ENCODE measurements around the gene CANT1. TPM values are rescaled to one million over a fixed set of nuclear protein-coding genes. Genes with fewer than 3 reads are reported as not detected.

The CANT1 gene
- total RNA-seq, 1 experiment from 2014 or later: 34.1 TPM

DNA sequence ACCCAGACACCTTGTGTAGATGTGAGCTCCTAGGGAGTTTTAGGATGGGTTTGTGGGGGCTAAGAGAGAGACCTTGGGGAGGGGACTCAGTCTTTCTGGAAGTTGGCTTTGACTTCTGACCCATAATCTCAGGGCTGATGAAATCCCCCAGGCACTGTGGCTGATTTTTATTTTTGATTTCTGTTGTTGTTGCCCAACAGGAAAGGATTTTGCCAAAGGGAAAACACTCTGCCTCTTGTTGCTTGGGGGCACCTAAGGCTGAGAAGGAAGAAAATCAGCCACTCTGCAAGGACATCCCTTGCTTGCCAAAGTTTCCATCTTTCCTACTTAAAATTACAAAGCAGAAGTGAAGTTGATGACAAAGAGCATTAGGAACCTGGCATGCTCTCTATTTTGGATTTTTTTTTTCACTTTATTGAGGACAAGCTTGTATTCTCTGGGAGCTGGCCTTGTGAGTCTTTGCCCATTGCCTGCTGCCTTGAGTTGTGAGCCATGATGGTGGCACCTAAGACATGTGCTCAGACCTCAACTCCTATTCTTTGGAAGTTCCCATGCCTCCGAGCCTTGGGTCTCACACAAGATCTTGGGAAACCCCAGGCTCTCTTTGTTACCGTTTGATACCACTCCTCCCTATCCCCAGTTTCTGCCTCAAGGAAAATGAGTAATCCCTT lies 11.2 kb upstream of the CANT1 start:
- DNase-seq (ENCODE audit: low spot score): no peak
- H3K9me3 Mint-ChIP-seq: peaks cover 18% of the 10 kb centered on the region
- TF ChIP-seq, protein P1, sequence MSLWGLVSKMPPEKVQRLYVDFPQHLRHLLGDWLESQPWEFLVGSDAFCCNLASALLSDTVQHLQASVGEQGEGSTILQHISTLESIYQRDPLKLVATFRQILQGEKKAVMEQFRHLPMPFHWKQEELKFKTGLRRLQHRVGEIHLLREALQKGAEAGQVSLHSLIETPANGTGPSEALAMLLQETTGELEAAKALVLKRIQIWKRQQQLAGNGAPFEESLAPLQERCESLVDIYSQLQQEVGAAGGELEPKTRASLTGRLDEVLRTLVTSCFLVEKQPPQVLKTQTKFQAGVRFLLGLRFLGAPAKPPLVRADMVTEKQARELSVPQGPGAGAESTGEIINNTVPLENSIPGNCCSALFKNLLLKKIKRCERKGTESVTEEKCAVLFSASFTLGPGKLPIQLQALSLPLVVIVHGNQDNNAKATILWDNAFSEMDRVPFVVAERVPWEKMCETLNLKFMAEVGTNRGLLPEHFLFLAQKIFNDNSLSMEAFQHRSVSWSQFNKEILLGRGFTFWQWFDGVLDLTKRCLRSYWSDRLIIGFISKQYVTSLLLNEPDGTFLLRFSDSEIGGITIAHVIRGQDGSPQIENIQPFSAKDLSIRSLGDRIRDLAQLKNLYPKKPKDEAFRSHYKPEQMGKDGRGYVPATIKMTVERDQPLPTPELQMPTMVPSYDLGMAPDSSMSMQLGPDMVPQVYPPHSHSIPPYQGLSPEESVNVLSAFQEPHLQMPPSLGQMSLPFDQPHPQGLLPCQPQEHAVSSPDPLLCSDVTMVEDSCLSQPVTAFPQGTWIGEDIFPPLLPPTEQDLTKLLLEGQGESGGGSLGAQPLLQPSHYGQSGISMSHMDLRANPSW (CRISPR knock-in tag; conservative IDR thresholded peaks at IDR 0.05; ENCODE audit: low read depth): no peak
- TF ChIP-seq MXD4 (CRISPR knock-in tag; IDR thresholded peaks at IDR 0.05; ENCODE audit: borderline replicate concordance) (no peak), ESRRA (CRISPR knock-in tag; IDR thresholded peaks at IDR 0.05; ENCODE audit: borderline replicate concordance) (no peak), PRRX2 (CRISPR knock-in tag; IDR thresholded peaks at IDR 0.05) (no peak), TCF7 (CRISPR knock-in tag; IDR thresholded peaks at IDR 0.05; ENCODE audit: low read depth) (no peak), ZNF671 (CRISPR knock-in tag; IDR thresholded peaks at IDR 0.05) (no peak), CBFB (CRISPR knock-in tag; IDR thresholded peaks at IDR 0.05; ENCODE audit: low read depth) (no peak), ZNF317 (CRISPR knock-in tag; IDR thresholded peaks at IDR 0.05; ENCODE audit: borderline replicate concordance, low read depth) (no peak), ETV6 (CRISPR knock-in tag; IDR thresholded peaks at IDR 0.05) (no peak), TEAD1 (CRISPR knock-in tag; IDR thresholded peaks at IDR 0.05) (no peak), RORB (CRISPR knock-in tag; IDR thresholded peaks at IDR 0.05) (no peak), JUN (CRISPR knock-in tag; IDR thresholded peaks at IDR 0.05) (no peak), ATF1 (CRISPR knock-in tag; IDR thresholded peaks at IDR 0.05) (no peak), ZNF121 (CRISPR knock-in tag; IDR thresholded peaks at IDR 0.05) (no peak), FOXK1 (CRISPR knock-in tag; IDR thresholded peaks at IDR 0.05) (no peak)
- TF ChIP-seq, protein P2, sequence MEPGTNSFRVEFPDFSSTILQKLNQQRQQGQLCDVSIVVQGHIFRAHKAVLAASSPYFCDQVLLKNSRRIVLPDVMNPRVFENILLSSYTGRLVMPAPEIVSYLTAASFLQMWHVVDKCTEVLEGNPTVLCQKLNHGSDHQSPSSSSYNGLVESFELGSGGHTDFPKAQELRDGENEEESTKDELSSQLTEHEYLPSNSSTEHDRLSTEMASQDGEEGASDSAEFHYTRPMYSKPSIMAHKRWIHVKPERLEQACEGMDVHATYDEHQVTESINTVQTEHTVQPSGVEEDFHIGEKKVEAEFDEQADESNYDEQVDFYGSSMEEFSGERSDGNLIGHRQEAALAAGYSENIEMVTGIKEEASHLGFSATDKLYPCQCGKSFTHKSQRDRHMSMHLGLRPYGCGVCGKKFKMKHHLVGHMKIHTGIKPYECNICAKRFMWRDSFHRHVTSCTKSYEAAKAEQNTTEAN (CRISPR knock-in tag; IDR thresholded peaks at IDR 0.05): no peak
- TF ChIP-seq, protein P3, sequence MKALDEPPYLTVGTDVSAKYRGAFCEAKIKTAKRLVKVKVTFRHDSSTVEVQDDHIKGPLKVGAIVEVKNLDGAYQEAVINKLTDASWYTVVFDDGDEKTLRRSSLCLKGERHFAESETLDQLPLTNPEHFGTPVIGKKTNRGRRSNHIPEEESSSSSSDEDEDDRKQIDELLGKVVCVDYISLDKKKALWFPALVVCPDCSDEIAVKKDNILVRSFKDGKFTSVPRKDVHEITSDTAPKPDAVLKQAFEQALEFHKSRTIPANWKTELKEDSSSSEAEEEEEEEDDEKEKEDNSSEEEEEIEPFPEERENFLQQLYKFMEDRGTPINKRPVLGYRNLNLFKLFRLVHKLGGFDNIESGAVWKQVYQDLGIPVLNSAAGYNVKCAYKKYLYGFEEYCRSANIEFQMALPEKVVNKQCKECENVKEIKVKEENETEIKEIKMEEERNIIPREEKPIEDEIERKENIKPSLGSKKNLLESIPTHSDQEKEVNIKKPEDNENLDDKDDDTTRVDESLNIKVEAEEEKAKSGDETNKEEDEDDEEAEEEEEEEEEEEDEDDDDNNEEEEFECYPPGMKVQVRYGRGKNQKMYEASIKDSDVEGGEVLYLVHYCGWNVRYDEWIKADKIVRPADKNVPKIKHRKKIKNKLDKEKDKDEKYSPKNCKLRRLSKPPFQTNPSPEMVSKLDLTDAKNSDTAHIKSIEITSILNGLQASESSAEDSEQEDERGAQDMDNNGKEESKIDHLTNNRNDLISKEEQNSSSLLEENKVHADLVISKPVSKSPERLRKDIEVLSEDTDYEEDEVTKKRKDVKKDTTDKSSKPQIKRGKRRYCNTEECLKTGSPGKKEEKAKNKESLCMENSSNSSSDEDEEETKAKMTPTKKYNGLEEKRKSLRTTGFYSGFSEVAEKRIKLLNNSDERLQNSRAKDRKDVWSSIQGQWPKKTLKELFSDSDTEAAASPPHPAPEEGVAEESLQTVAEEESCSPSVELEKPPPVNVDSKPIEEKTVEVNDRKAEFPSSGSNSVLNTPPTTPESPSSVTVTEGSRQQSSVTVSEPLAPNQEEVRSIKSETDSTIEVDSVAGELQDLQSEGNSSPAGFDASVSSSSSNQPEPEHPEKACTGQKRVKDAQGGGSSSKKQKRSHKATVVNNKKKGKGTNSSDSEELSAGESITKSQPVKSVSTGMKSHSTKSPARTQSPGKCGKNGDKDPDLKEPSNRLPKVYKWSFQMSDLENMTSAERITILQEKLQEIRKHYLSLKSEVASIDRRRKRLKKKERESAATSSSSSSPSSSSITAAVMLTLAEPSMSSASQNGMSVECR (CRISPR knock-in tag; IDR thresholded peaks at IDR 0.05; ENCODE audit: borderline replicate concordance): no peak
- TF ChIP-seq, protein P4, sequence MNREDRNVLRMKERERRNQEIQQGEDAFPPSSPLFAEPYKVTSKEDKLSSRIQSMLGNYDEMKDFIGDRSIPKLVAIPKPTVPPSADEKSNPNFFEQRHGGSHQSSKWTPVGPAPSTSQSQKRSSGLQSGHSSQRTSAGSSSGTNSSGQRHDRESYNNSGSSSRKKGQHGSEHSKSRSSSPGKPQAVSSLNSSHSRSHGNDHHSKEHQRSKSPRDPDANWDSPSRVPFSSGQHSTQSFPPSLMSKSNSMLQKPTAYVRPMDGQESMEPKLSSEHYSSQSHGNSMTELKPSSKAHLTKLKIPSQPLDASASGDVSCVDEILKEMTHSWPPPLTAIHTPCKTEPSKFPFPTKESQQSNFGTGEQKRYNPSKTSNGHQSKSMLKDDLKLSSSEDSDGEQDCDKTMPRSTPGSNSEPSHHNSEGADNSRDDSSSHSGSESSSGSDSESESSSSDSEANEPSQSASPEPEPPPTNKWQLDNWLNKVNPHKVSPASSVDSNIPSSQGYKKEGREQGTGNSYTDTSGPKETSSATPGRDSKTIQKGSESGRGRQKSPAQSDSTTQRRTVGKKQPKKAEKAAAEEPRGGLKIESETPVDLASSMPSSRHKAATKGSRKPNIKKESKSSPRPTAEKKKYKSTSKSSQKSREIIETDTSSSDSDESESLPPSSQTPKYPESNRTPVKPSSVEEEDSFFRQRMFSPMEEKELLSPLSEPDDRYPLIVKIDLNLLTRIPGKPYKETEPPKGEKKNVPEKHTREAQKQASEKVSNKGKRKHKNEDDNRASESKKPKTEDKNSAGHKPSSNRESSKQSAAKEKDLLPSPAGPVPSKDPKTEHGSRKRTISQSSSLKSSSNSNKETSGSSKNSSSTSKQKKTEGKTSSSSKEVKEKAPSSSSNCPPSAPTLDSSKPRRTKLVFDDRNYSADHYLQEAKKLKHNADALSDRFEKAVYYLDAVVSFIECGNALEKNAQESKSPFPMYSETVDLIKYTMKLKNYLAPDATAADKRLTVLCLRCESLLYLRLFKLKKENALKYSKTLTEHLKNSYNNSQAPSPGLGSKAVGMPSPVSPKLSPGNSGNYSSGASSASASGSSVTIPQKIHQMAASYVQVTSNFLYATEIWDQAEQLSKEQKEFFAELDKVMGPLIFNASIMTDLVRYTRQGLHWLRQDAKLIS (CRISPR knock-in tag; IDR thresholded peaks at IDR 0.05; ENCODE audit: borderline replicate concordance): no peak
- TF ChIP-seq, protein P5, sequence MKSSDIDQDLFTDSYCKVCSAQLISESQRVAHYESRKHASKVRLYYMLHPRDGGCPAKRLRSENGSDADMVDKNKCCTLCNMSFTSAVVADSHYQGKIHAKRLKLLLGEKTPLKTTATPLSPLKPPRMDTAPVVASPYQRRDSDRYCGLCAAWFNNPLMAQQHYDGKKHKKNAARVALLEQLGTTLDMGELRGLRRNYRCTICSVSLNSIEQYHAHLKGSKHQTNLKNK (CRISPR knock-in tag; IDR thresholded peaks at IDR 0.05): no peak
- H3K27me3 Mint-ChIP-seq (ENCODE audit: low read depth): peaks cover 77% of the 10 kb centered on the region
- ATAC-seq: no peak
- H3K36me3 Mint-ChIP-seq: peaks cover 6% of the 10 kb centered on the region
- H3K4me3 Mint-ChIP-seq: no peak overlapping the region
- CTCF ChIA-PET: interaction anchor here (0.9 to 1.5 kb wide), 3 partner anchors 22 to 25 kb away, joined by 3 to 5 read pairs (median 5); no protein-coding TSS in a partner anchor
- POLR2A ChIA-PET: no interaction called here
- H3K27ac Mint-ChIP-seq: no peak overlapping the region
- peaks cover 16% of the 10 kb centered on the region for H3K4me1 Mint-ChIP-seq
